Keratinocyte (primary cell): ENCODE measurements around the gene SLC15A3. TPM values are rescaled to one million over a fixed set of nuclear protein-coding genes. Genes with fewer than 3 reads are reported as not detected.

Experiments used
- DNase-seq: peaks from one replicate; pipeline ENCODE4 v3.0.0-alpha.2; 2011; ENCODE audit warnings: low read depth, missing footprints, low spot score
- FAIRE-seq: peaks from 2 replicates; lab custom pipeline; 2011; peaks lifted over from hg19 to GRCh38; lab: Jason Lieb, UNC
- H2AFZ ChIP-seq: 2 replicates; pipeline ENCODE4 v1.6.0; 2012; ENCODE audit warnings: low read length, control low read depth, inconsistent platforms; ENCODE audit not compliant: control insufficient read depth
- H3K27ac ChIP-seq: 2 replicates; pipeline ENCODE4 v1.5.1; 2011; ENCODE audit warnings: low read length; ENCODE audit not compliant: control insufficient read depth, insufficient read depth
- H3K27me3 ChIP-seq: 3 replicates; pipeline ENCODE4 v1.6.0; 2011; ENCODE audit warnings: low read length; ENCODE audit not compliant: control insufficient read depth, insufficient read depth; ENCODE audit errors: extremely low read depth
- H3K36me3 ChIP-seq, 2 experiments: 2 replicates in 1 of 2; 3 replicates in 1 of 2; pipeline ENCODE4 v1.5.1; 2011; ENCODE audit warnings: low read length in 2 of 2, mild to moderate bottlenecking in 1 of 2; ENCODE audit not compliant: control insufficient read depth in 2 of 2, insufficient read depth in 2 of 2; ENCODE audit errors: extremely low read depth in 1 of 2
- H3K4me1 ChIP-seq: 3 replicates; pipeline ENCODE4 v1.5.1; 2011; ENCODE audit warnings: low read length; ENCODE audit not compliant: control insufficient read depth, insufficient read depth; ENCODE audit errors: extremely low read depth
- H3K4me2 ChIP-seq: 3 replicates; pipeline ENCODE4 v1.6.0; 2011; ENCODE audit warnings: low read depth, low read length; ENCODE audit not compliant: control insufficient read depth, insufficient read depth; ENCODE audit errors: extremely low read depth
- H3K4me3 ChIP-seq, 3 experiments: fragments of 200-600 bp in 1 of 3; sonication (generic) in 1 of 3; 2 replicates in 2 of 3; 3 replicates in 1 of 3; pipeline ENCODE4 v1.5.1; 2011 to 2016; ENCODE audit warnings: low read length in 3 of 3, mild to moderate bottlenecking in 3 of 3, control low read depth in 2 of 3, inconsistent platforms in 1 of 3, low read depth in 1 of 3, mixed read lengths in 1 of 3, mixed run types in 1 of 3, moderate library complexity in 1 of 3; ENCODE audit not compliant: control insufficient read depth in 2 of 3, insufficient read depth in 2 of 3; ENCODE audit errors: extremely low read depth in 1 of 3
- H3K79me2 ChIP-seq: 2 replicates; pipeline ENCODE4 v1.6.0; 2012; ENCODE audit warnings: low read length; ENCODE audit not compliant: control insufficient read depth, insufficient read depth
- H3K9ac ChIP-seq: 3 replicates; pipeline ENCODE4 v1.6.0; 2011; ENCODE audit warnings: low read length; ENCODE audit not compliant: control insufficient read depth, insufficient read depth; ENCODE audit errors: extremely low read depth
- H3K9me1 ChIP-seq: 3 replicates; pipeline ENCODE4 v1.6.0; 2011; ENCODE audit warnings: low read length; ENCODE audit not compliant: control insufficient read depth, insufficient read depth; ENCODE audit errors: extremely low read depth
- H3K9me3 ChIP-seq: 2 replicates; pipeline ENCODE4 v1.5.1; 2012; ENCODE audit warnings: low read depth, low read length; ENCODE audit not compliant: control insufficient read depth
- H4K20me1 ChIP-seq: 3 replicates; pipeline ENCODE4 v1.6.0; 2011; ENCODE audit warnings: low read length; ENCODE audit not compliant: control insufficient read depth, insufficient read depth; ENCODE audit errors: extremely low read depth
- EZH2 ChIP-seq: IDR thresholded peaks from one replicate; pipeline ENCODE4 v1.6.1; 2012; ENCODE audit warnings: inconsistent platforms, mild to moderate bottlenecking, low read length, moderate library complexity
- dilution Hi-C: fragments of 300-500 bp; cut with MboI; formaldehyde crosslinking; loops from one replicate; pipeline ENCODE4 v1.7.0; 2020; ENCODE audit warnings: low sequenced_read_pairs; ENCODE audit not compliant: extremely low pct_ligation_motif_present
- polyA plus RNA-seq, 5 experiments: library from polyadenylated mRNA; depleted of rRNA in 3 of 5; stranded (reverse) in 3 of 5; stranded (forward) in 1 of 5; unstranded in 1 of 5; fragments of >200 nt; gene quantifications; 1 replicate in 1 of 5; 2 replicates in 3 of 5; 3 replicates in 1 of 5; pipeline versions ENCODE4 v1.2.1 to v1.2.3, GENCODE V29; 2011 to 2012; ENCODE audit warnings: missing spikeins in 2 of 5, low read depth in 1 of 5, low replicate concordance in 1 of 5
- TF ChIP-seq, protein P1 (sequence below), 3 experiments: IDR thresholded peaks in 1 of 3; conservative IDR thresholded peaks in 1 of 3; optimal IDR thresholded peaks in 1 of 3; 2 replicates in 2 of 3; 3 replicates in 1 of 3; pipeline versions ENCODE3 to v1.5.1; 2011; ENCODE audit warnings: low read length in 3 of 3, mild to moderate bottlenecking in 3 of 3, moderate library complexity in 2 of 3, control low read depth in 1 of 3, inconsistent platforms in 1 of 3; ENCODE audit not compliant: insufficient read depth in 2 of 3; ENCODE audit errors: extremely low read depth in 1 of 3

The SLC15A3 gene
- polyA plus RNA-seq, 1 donor (not counting 4 experiments of a cell fraction or from before 2014, with no cell fraction given) = 1.0 TPM

GRCh38 chr11:60902625-60903024, 49.4 kb downstream of the SLC15A3 start:
- Histone ChIP-seq H3K79me2 (peaks cover 39% of the 10 kb centered on the region), H3K9me3 (no peaks in the 10 kb centered on the region), H3K27ac (no peak overlapping the region), H3K4me3 (no peak overlapping the region), H3K4me1 (peaks cover 11% of the 10 kb centered on the region), H3K9ac (no peak overlapping the region), H3K27me3 (no peaks in the 10 kb centered on the region), H2AFZ (no peak overlapping the region), H3K4me2 (no peak overlapping the region), H3K36me3 (peaks cover 23 to 42% of the 10 kb centered on the region in 2 experiments), H4K20me1 (peaks cover 10% of the 10 kb centered on the region), H3K9me1 (no peaks in the 10 kb centered on the region)
- TF ChIP-seq EZH2 = no peak
- TF ChIP-seq, protein P1, sequence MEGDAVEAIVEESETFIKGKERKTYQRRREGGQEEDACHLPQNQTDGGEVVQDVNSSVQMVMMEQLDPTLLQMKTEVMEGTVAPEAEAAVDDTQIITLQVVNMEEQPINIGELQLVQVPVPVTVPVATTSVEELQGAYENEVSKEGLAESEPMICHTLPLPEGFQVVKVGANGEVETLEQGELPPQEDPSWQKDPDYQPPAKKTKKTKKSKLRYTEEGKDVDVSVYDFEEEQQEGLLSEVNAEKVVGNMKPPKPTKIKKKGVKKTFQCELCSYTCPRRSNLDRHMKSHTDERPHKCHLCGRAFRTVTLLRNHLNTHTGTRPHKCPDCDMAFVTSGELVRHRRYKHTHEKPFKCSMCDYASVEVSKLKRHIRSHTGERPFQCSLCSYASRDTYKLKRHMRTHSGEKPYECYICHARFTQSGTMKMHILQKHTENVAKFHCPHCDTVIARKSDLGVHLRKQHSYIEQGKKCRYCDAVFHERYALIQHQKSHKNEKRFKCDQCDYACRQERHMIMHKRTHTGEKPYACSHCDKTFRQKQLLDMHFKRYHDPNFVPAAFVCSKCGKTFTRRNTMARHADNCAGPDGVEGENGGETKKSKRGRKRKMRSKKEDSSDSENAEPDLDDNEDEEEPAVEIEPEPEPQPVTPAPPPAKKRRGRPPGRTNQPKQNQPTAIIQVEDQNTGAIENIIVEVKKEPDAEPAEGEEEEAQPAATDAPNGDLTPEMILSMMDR (optimal IDR thresholded peaks at IDR 0.05 in 1 of 3, IDR thresholded peaks at IDR 0.05 in 1 of 3, conservative IDR thresholded peaks at IDR 0.05 in 1 of 3; ENCODE audit: extremely low read depth in 1 of 3, insufficient read depth in 2 of 3, low read length in 3 of 3) = no peak
- dilution Hi-C loops = no loop called here
- no peak for DNase-seq
- FAIRE-seq = no peak

GRCh38 chr11:60900673-60901404, 51.1 kb downstream of the SLC15A3 start:
- Histone ChIP-seq H3K4me1 (peaks cover 11% of the 10 kb centered on the region), H3K9me3 (no peaks in the 10 kb centered on the region), H4K20me1 (peaks cover 10% of the 10 kb centered on the region), H3K27me3 (no peaks in the 10 kb centered on the region), H3K79me2 (peaks cover 36% of the 10 kb centered on the region), H3K27ac (no peak overlapping the region), H3K36me3 (peaks cover 37 to 51% of the 10 kb centered on the region in 2 experiments), H3K9me1 (no peaks in the 10 kb centered on the region), H2AFZ (no peak overlapping the region), H3K4me2 (no peak overlapping the region), H3K9ac (no peak overlapping the region), H3K4me3 (no peak overlapping the region)
- no peak for FAIRE-seq
- DNase-seq = no peak
- TF ChIP-seq, protein P1 (optimal IDR thresholded peaks at IDR 0.05 in 1 of 3, IDR thresholded peaks at IDR 0.05 in 1 of 3, conservative IDR thresholded peaks at IDR 0.05 in 1 of 3; ENCODE audit: extremely low read depth in 1 of 3, insufficient read depth in 2 of 3, low read length in 3 of 3) = no peak
- TF ChIP-seq EZH2 = no peak
- dilution Hi-C loops = no loop called here
